T-helper 2 cell (primary cell): ENCODE measurements around the gene YIF1A.
A peak's percentile ranks its signal among the peaks of the same experiment; 100 is the strongest.

ENCODE experiments used
- DNase-seq, 5 experiments: peaks; one replicate each; pipeline versions ENCODE4 v3.0.0 to v3.0.0-alpha.2; 2012 to 2022
- total RNA-seq, 2 donors: gene quantifications; one replicate each; lab custom pipeline; 2026; lab: John Stamatoyannopoulos, UW

The YIF1A gene
- 15.3 to 20.1 reads per million in 2 donors for total RNA-seq

DNA sequence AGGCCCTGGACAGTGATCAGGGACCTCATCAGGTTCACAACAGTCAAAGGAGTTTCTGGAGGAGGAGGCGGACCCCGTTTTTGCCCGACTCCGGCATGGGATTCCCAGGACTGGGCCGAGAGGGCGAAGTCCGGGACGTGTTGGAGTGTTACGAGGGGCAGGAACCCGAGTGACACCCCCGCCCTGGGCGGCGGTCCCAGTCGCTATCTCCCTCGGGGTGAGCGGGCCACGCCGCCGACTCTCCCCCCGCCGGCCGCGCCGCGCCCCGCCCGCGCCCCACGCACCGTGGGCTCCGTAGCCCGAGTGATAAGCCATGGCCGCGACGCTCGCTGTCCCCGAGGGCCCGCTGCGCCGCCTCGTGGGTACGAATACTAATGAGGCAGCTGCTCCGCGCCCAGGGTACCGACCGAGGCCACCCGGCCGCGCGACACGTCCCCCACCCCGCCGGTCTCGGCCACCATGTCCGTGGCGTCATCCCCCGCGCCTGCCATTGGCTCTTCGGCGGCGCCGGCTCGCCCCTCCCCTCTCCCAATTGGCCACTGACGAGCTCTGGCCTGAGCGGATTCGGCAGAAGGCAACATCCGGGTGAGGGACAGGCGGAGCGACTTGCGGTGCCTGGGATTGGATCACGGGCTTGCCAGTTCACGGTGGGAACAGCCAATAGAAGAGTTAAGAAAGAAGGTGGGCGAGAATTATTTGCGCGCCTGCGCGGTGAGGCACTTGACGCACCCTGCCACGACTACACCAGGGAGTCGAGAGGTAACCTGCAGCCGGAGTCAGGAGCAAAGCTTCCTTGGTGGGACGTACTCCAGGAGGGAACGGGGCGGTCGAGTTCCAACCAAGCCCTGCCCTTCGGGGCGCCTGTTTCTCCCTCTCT, at the start of gene YIF1A:
Gene YIF1A (minus strand): TSS at position 473 of the 877 bp plus-strand sequence. CDS start 158 bp downstream, at position 315.
- DNase-seq, result peak; percentile 96 to 100 (median 98)

GRCh38 chr11:66337103-66337899, 48.4 kb upstream of the YIF1A start:
- no peak for DNase-seq

DNA sequence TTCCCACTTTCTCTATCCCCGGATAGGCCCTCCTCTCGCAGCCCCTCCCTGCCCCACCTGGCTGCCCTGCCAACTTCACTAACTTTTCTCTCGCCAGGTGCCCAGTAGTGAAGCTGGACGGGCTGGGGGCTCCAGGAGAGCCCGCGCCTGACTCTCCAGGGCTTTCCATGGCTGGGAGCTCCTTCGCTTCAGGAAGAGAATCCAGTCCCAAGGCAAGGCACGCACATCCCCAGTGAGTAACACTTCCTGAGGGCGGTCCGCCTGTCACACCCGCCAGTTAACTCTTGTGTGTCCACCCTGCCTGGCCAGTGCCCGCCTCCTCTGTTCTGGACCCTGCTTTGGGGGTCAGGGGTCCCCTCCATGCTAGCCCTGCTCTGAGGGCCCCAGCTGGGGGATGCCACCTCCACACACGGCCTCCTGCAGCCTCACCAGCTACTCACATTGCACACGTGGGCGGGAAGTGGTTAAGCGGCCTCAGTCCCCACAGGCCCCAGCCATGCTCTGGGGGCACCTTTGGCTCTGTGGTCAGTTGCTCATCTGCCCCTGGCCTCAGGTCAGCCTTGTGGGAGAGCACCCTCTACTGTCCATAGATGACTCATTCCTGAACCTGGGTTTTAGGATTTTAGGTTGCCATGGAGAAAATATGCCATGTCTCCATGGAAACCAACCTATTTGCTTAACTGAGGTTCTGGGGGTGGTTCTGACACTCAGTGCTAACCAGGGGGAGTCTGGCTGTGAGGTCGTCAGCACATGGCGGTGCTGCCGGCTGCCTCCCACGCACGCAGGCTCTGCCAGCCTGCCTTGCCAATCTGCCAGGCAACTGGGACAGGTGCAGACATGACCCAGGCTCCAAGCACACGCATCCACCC, 47.5 kb upstream of the YIF1A start, which contains the start of gene RIN1:
Gene RIN1 (minus strand): TSS at position 201 of the 869 bp plus-strand sequence. CDS start 32 bp downstream, at position 169.
- peak in 3 of 5 experiments; percentile 17 to 79 (median 59) for DNase-seq

DNA sequence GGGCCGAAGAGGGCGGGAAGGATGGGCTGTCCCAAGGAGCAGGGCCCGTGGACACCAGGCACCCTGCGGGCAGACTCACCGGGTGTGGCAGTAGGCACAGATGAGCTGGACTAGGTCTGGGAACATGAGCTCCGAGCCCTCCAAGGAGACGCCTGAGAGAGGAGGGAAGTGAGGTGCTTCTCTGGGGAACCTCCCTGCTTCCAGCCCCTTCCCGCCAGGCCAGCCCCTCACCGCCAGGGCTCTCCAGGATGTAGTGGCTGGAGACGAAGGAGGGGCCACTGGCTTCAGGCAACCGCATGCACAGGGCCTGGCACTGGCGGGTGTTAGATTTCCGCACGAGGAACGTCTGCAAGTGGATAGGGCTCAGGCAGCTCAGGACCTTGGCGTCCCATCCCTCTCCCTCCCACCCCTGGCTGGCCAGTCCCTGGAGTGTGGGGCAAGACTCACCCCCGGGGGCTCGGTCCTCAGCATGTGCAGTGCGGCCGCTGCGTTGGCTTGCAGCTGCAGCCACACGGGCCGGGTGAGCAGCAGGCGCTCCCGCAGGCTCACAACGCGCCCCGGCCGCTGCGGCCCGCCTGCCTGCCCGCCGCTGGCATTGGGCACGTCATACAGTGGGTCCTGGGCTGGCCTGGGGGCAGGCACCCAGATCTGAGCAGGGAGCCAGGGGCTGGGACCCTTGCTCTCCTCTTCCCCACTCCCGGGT, 46.7 kb upstream of the YIF1A start:
- no peak for DNase-seq

GRCh38 chr11:66334605-66335442, 45.9 kb upstream of the YIF1A start:
- no peak for DNase-seq

- no peak for DNase-seq
These were observed 45.1 kb upstream of the YIF1A start for GRCh38 chr11:66333896-66334604.

GRCh38 chr11:66333220-66333877, 44.4 kb upstream of the YIF1A start:
- DNase-seq, result no peak

DNA sequence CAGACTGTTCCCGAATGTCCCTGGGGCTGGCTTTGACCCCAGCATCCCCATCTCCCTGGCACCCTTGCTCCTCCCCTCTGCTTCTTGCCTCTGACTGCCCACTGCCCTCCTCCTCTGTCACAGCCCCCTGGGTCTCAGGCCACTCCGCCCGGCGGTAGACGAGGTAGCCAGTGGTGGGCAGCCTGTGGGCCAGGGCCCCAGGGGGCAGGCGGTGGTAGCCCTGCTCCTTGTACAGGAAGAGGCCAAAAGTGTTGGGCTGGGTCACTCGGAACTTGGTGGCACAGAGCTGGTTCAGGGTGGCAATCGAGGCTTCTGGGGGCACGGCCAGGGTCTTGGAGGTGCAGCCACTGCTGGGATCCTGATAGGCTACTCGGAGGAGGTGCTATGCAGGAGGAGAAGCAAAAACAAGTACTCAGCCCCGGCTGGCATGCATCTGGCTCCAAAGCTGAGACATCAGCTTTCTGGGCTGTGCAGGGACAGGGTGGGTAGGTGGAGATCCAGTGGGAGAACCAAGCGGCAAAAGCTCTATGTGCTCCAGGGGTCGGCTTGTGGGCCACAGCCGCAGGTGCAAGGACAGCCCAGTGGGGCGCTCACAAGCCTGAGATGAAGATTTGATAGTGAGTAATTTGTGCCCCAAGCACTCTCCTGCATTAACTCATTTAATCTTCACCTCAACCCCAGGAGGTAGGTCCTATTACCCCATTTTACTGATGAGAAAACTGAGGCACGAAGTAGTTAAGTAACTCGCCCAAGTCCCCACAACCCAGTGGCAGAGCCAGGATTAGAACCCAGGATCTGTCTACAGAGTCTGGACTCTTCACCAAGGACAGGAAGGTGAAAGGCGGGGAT, 43.7 kb upstream of the YIF1A start:
- DNase-seq, result no peak

GRCh38 chr11:66331542-66332370, 42.8 kb upstream of the YIF1A start:
- no peak for DNase-seq

GRCh38 chr11:66330931-66331330, 42.0 kb upstream of the YIF1A start:
- DNase-seq, result no peak

- no peak for DNase-seq
These were observed 40.3 kb upstream of the YIF1A start for GRCh38 chr11:66329165-66329673.

DNA sequence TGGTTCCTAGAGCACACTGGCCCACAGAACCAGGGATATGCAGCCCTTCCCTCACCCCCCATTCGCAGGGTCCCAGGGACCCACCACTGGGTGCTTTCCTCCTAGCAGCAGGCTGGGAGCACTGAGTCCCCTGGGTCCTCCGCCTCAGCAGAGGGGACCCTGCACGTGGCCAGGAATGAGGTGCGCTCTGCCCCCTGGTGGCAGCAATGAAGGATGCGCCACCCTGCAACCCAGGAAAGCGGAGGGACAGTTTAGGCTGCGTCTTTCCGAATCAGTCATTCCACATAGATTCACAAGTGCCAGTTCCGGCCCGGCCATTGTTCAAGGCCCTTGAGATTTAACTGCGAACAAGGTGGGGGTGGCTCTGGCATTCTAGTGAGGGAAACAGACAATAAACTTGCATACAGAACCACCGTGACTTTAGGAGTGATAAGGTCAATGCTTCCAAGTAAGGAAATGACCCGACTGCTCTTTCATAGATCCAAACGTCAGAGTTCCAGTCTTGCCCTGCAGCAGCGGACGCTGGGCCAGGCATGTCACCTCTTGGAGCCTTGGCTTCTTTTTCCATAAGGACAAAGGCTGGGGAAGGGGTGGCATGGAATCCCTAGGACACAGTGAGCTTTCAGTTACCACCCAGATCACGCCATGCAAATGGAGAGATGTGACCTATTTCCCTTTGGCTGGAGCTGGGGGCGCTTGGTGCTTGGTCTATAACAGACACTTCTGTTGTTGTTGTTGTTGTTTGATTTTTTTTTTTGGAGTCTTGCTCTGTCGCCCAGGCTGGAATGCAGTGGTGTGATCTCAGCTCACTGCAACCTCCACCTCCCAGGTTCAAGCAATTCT, 39.6 kb upstream of the YIF1A start:
- peak; percentile 58 to 80 (median 72) for DNase-seq

DNA sequence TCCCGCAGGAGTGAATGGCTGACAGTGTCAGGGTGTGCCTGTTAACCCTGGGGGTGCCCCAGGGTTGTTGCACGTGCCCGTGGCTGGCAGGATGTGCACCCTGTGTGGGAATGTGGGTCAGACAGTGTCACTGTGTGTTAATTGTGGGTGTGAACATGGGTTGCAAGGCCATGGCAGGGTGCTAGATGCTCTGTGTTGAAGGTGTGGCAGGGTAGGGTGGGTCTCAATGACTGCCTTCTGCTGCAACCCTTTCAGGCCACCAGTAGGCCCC, 39.0 kb upstream of the YIF1A start:
- peak in 1 of 5 experiments; percentile 90 for DNase-seq

DNA sequence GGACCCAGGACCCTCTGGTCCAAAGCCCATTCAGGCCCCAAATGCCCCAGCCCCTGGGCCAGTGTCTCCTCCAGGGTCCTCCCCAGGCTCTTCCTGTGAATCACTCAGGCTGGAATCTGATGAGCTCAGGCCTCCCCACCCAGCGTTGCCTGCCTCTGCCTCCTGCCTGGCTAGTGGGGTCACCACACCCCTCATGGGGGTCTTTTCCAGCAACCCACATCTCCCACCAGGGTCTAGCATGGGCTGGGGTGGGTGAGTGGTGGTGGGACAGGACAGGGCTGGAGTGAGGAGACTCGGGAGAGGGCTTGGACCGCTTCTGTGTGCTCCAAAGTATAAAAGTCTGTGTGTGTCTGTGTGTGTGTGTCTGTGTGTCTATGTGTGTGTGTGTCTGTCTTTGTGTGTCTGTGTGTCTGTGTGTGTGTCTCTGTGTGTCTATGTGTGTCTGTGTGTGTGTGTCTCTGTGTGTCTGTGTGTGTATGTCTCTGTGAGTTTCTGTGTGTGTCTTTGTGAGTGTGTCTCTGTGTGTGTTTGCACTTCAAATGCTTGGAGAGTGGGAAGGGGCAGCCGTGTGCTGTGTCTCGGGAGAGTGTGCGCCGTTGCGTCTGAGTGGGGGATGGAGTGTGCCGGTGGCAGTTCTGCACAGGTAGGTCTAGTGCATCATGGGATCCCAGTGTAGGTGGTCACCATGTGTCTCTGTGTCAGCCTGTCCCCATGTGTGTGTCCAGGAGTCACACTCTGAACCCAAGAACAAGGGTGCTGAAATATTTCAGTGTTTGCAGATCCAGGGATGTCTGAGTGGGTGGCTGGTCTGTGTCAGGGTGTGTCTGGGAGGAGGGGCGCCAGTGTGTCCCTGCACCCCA, 38.5 kb upstream of the YIF1A start:
- no peak for DNase-seq

- no peak for DNase-seq
These were observed 37.5 kb upstream of the YIF1A start for GRCh38 chr11:66326261-66327111.
